Caco-2 (cell line): ENCODE data around the gene THOP1. TPM values are rescaled to one million over a fixed set of nuclear protein-coding genes. Genes with fewer than 3 reads are reported as not detected.

ENCODE experiments used
- BruUV-seq: library from RNA; stranded (reverse); fragments of 400-500 nt; replicated peaks from 2 replicates; lab custom pipeline; 2021; lab: Mats Ljungman, UMichigan
- CTCF ChIA-PET: fragments of 300-600 bp; sonication (Branson Sonifier 250); formaldehyde crosslinking; loops from one replicate; lab custom pipeline; 2022; ENCODE audit warnings: antibody characterized with exemption; lab: Charles Lee
- POLR2A ChIA-PET: fragments of 300-600 bp; sonication (Branson Sonifier 250); formaldehyde crosslinking; loops from one replicate; lab custom pipeline; 2022; ENCODE audit warnings: antibody characterized with exemption; lab: Charles Lee
- DNase-seq, 2 experiments: peaks; one replicate each; pipeline versions ENCODE4 v3.0.0 to v3.0.0-alpha.2; 2020 to 2022
- H3K27me3 ChIP-seq: replicated peaks from 2 replicates; pipeline ENCODE4 v1.6.0; 2011; ENCODE audit warnings: low read length; ENCODE audit not compliant: control insufficient read depth, insufficient read depth
- H3K36me3 ChIP-seq: 2 replicates; pipeline ENCODE4 v1.5.1; 2011; ENCODE audit warnings: low read length; ENCODE audit not compliant: control insufficient read depth, insufficient read depth
- H3K4me1 ChIP-seq: fragments of 250-450 bp; sonication (Bioruptor Pico); 2 replicates; pipeline ENCODE4 v1.5.1; 2020; ENCODE audit warnings: mild to moderate bottlenecking
- H3K4me3 ChIP-seq: 2 replicates; pipeline ENCODE4 v1.5.1; 2011; ENCODE audit warnings: low read depth, mild to moderate bottlenecking, control low read depth, low read length
- H3K9me3 ChIP-seq: fragments of 250-450 bp; sonication (Bioruptor Pico); 2 replicates; pipeline ENCODE4 v1.5.1; 2020; ENCODE audit warnings: mild to moderate bottlenecking, moderate library complexity
- H3K27ac Mint-ChIP-seq: one replicate; pipeline ENCODE4 v1.8.0; 2022; ENCODE audit warnings: mixed read lengths; ENCODE audit not compliant: unreplicated experiment
- H3K27me3 Mint-ChIP-seq: one replicate; pipeline ENCODE4 v1.8.0; 2022; ENCODE audit warnings: mixed read lengths; ENCODE audit not compliant: insufficient read depth, unreplicated experiment
- H3K36me3 Mint-ChIP-seq: one replicate; pipeline ENCODE4 v1.8.0; 2022; ENCODE audit warnings: mild to moderate bottlenecking, mixed read lengths; ENCODE audit not compliant: insufficient read depth, unreplicated experiment
- H3K4me1 Mint-ChIP-seq: one replicate; pipeline ENCODE4 v1.8.0; 2022; ENCODE audit warnings: low read depth, mixed read lengths; ENCODE audit not compliant: unreplicated experiment
- H3K4me3 Mint-ChIP-seq: one replicate; pipeline ENCODE4 v1.8.0; 2022; ENCODE audit warnings: mild to moderate bottlenecking, moderate library complexity, mixed read lengths; ENCODE audit not compliant: unreplicated experiment
- H3K9me3 Mint-ChIP-seq: one replicate; pipeline ENCODE4 v1.8.0; 2022; ENCODE audit warnings: mixed read lengths; ENCODE audit not compliant: unreplicated experiment
- CTCF ChIP-seq, 2 experiments: fragments of 200-600 bp in 1 of 2; IDR thresholded peaks; 1 replicate in 1 of 2; 2 replicates in 1 of 2; pipeline versions ENCODE4 v1.5.1 to v1.8.0; 2011 to 2022; ENCODE audit warnings: antibody characterized with exemption in 1 of 2, control low read depth in 1 of 2, inconsistent platforms in 1 of 2, low read depth in 1 of 2, low read length in 1 of 2, mild to moderate bottlenecking in 1 of 2, moderate library complexity in 1 of 2; ENCODE audit not compliant: insufficient read depth in 1 of 2, severe bottlenecking in 1 of 2, unreplicated experiment in 1 of 2
- intact Hi-C: fragments of 100-400 bp; cut with micrococcal nuclease; formaldehyde crosslinking; loops from one replicate; pipeline ENCODE4 v1.10.0; 2022; ENCODE audit not compliant: unreplicated experiment
- total RNA-seq: library from RNA; stranded (reverse); gene quantifications from 2 replicates; pipeline ENCODE4 v1.2.3, GENCODE V29; 2022

The THOP1 gene
- total RNA-seq, 1 experiment from 2014 or later, result 118 TPM

- intact Hi-C loops, result no loop called here
- TF ChIP-seq CTCF (IDR thresholded peaks at IDR 0.05; ENCODE audit: insufficient read depth in 1 of 2, low read depth in 1 of 2, low read length in 1 of 2, severe bottlenecking in 1 of 2, unreplicated experiment in 1 of 2), result no peak
- Histone ChIP-seq H3K4me1 (no peaks in the 10 kb centered on the region), H3K27me3 (no peaks in the 10 kb centered on the region), H3K4me3 (no peak overlapping the region), H3K9me3 (peaks cover 13% of the 10 kb centered on the region), H3K36me3 (peaks cover 9% of the 10 kb centered on the region)
- no TSS peak for BruUV-seq
- CTCF ChIA-PET, result no interaction called here
- POLR2A ChIA-PET, result interaction anchor here (0.6 kb wide), 1 partner anchor 41 kb away, joined by 8 read pairs; no protein-coding TSS in a partner anchor
- Mint-ChIP-seq H3K36me3 (peaks cover 46% of the 10 kb centered on the region), H3K9me3 (peaks cover 22% of the 10 kb centered on the region), H3K4me3 (no peak overlapping the region), H3K27me3 (no peaks in the 10 kb centered on the region), H3K4me1 (no peaks in the 10 kb centered on the region), H3K27ac (no peak overlapping the region)
- DNase-seq, result no peak
Measured at GRCh38 chr19:2848616-2849015, 63.3 kb downstream of the THOP1 start.

- no peak for DNase-seq
- CTCF ChIA-PET, result interaction anchor here (1.0 kb wide), 1 partner anchor 9 kb away, joined by 3 read pairs; the partner anchor contains the start of gene ZNF555
- H3K9me3 Mint-ChIP-seq, result peaks cover 33% of the 10 kb centered on the region
- no peak for TF ChIP-seq CTCF (IDR thresholded peaks at IDR 0.05; ENCODE audit: insufficient read depth in 1 of 2, low read depth in 1 of 2, low read length in 1 of 2, severe bottlenecking in 1 of 2, unreplicated experiment in 1 of 2)
- no TSS peak for BruUV-seq
- POLR2A ChIA-PET, result no interaction called here
- peaks cover 55% of the 10 kb centered on the region for H3K36me3 Mint-ChIP-seq
- Histone ChIP-seq H3K4me3 (no peak overlapping the region), H3K27me3 (no peaks in the 10 kb centered on the region), H3K9me3 (peaks cover 19% of the 10 kb centered on the region), H3K36me3 (peaks cover 9% of the 10 kb centered on the region), H3K4me1 (no peaks in the 10 kb centered on the region)
- no peaks in the 10 kb centered on the region for H3K27me3 Mint-ChIP-seq
- no peak overlapping the region for H3K27ac Mint-ChIP-seq
- no peak overlapping the region for H3K4me3 Mint-ChIP-seq
- intact Hi-C loops, result no loop called here
- no peaks in the 10 kb centered on the region for H3K4me1 Mint-ChIP-seq
Measured at GRCh38 chr19:2850256-2850925, 65.1 kb downstream of the THOP1 start.

DNA sequence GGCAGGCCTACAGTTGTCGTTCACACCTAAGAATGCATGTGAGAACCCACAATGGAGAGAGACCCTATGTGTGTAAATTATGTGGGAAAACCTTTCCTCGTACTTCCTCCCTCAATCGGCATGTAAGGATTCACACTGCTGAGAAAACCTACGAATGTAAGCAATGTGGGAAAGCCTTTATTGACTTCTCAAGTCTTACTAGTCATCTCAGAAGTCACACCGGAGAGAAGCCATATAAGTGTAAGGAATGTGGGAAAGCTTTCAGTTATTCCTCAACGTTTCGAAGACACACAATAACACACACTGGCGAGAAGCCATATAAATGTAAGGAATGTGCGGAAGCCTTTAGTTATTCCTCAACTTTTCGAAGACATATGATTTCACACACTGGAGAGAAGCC, 67.3 kb downstream of the THOP1 start:
- Histone ChIP-seq H3K4me3 (no peak overlapping the region), H3K27me3 (no peaks in the 10 kb centered on the region), H3K4me1 (no peaks in the 10 kb centered on the region), H3K9me3 (peaks cover 24% of the 10 kb centered on the region), H3K36me3 (peaks cover 9% of the 10 kb centered on the region)
- H3K27me3 Mint-ChIP-seq, result no peaks in the 10 kb centered on the region
- no peaks in the 10 kb centered on the region for H3K4me1 Mint-ChIP-seq
- TF ChIP-seq CTCF (IDR thresholded peaks at IDR 0.05; ENCODE audit: insufficient read depth in 1 of 2, low read depth in 1 of 2, low read length in 1 of 2, severe bottlenecking in 1 of 2, unreplicated experiment in 1 of 2), result no peak
- H3K27ac Mint-ChIP-seq, result no peak overlapping the region
- ChIA-PET CTCF (no interaction called here), POLR2A (no interaction called here)
- intact Hi-C loops, result no loop called here
- no peak overlapping the region for H3K4me3 Mint-ChIP-seq
- H3K9me3 Mint-ChIP-seq, result peaks cover 33% of the 10 kb centered on the region
- no TSS peak for BruUV-seq
- DNase-seq, result no peak
- peaks cover 51% of the 10 kb centered on the region for H3K36me3 Mint-ChIP-seq
